Skin of body (tissue), 2 donors: ENCODE data around the gene TNNC1. TPM values are rescaled to one million over a fixed set of nuclear protein-coding genes. Genes with fewer than 3 reads are reported as not detected.
A peak's percentile ranks its signal among the peaks of the same experiment; 100 is the strongest.

Source experiments
- DNase-seq: peaks from one replicate; lab custom pipeline; 2025; lab: John Stamatoyannopoulos, UW
- total RNA-seq: library from RNA; depleted of rRNA; stranded (reverse); fragments of >200 nt; gene quantifications from one replicate; pipeline ENCODE4 v1.2.3, GENCODE V29; 2014

Gene TNNC1
- total RNA-seq, 1 donor from 2014 or later: 98.9 TPM

- no peak for DNase-seq
Measured at GRCh38 chr3:52443791-52444687, 9.8 kb downstream of the TNNC1 start.

- DNase-seq: no peak
Measured at GRCh38 chr3:52443268-52443610, 10.6 kb downstream of the TNNC1 start.

GRCh38 chr3:52442409-52443267, 11.2 kb downstream of the TNNC1 start:
- peak; percentile 20 for DNase-seq

GRCh38 chr3:52441772-52442332, 12.0 kb downstream of the TNNC1 start:
- no peak for DNase-seq

GRCh38 chr3:52441091-52441771, 12.6 kb downstream of the TNNC1 start:
- no peak for DNase-seq

- DNase-seq: no peak
Measured at GRCh38 chr3:52440671-52441070, 13.2 kb downstream of the TNNC1 start.

- no peak for DNase-seq
Measured at GRCh38 chr3:52440249-52440551, 13.6 kb downstream of the TNNC1 start.

GRCh38 chr3:52439426-52440248, 14.2 kb downstream of the TNNC1 start:
- DNase-seq: no peak

- DNase-seq: no peak
Measured at GRCh38 chr3:52438579-52439425, 15.0 kb downstream of the TNNC1 start.

GRCh38 chr3:52438104-52438376, 15.8 kb downstream of the TNNC1 start:
- no peak for DNase-seq

- DNase-seq: no peak
Measured at GRCh38 chr3:52437326-52438103, 16.3 kb downstream of the TNNC1 start.

GRCh38 chr3:52436500-52437149, 17.2 kb downstream of the TNNC1 start:
- DNase-seq: no peak

GRCh38 chr3:52435246-52436101, 18.4 kb downstream of the TNNC1 start:
- DNase-seq: no peak

GRCh38 chr3:52434491-52435115, 19.2 kb downstream of the TNNC1 start:
- DNase-seq: no peak

GRCh38 chr3:52433996-52434479, 19.8 kb downstream of the TNNC1 start:
- no peak for DNase-seq

- no peak for DNase-seq
Measured at GRCh38 chr3:52433328-52433995, 20.4 kb downstream of the TNNC1 start.

GRCh38 chr3:52432691-52433141, 21.1 kb downstream of the TNNC1 start:
- DNase-seq: peak; percentile 42
